GM21360 (cell line): Measurements from ENCODE around the gene OR2T33.
"Not testable (repeated sequence)": the region's sequence is repeated elsewhere in the genome, so short reads cannot be mapped to it uniquely, and the experiment has no call there.

Experiments used
- ATAC-seq: cut with Tn5 transposase; IDR thresholded peaks from one replicate; pipeline ENCODE4 v1.9.1; 2021; ENCODE audit warnings: mild to moderate bottlenecking, moderate library complexity; ENCODE audit not compliant: unreplicated experiment

The OR2T33 gene, protein sequence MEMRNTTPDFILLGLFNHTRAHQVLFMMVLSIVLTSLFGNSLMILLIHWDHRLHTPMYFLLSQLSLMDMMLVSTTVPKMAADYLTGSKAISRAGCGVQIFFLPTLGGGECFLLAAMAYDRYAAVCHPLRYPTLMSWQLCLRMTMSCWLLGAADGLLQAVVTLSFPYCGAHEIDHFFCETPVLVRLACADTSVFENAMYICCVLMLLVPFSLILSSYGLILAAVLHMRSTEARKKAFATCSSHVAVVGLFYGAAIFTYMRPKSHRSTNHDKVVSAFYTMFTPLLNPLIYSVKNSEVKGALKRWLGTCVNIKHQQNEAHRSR

DNA sequence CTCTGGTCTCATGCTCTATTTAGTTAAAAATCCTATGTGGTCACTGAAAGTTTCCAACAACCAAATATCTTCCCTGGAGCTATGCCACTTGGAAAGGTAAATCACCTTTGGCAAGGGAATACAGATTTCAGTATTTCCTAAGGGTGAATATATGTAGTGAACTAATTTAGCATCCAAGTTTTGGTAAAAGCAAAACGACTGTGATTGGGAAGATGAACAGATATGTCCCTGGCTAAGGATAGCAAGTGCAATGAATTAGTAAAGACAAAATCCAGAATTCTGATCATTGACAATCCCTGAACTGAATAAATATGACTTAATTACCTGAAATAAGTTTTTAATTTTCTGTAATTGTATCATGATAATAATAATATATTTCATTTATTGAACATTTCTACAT is at the start of gene OR2T33:
TSS of gene OR2T33 (minus strand) at position 101 of the 400 bp plus-strand sequence. CDS start 4,162 bp downstream, outside the sequence.
- no peak for ATAC-seq

- ATAC-seq: no peak
Measured at GRCh38 chr1:248324468-248324867, 46.7 kb upstream of the OR2T33 start, which contains the start of gene OR2M7. Gene OR2M7, minus strand, starts transcription at chr1:248324568. Its CDS starts 0 bp downstream, at chr1:248324568.

DNA sequence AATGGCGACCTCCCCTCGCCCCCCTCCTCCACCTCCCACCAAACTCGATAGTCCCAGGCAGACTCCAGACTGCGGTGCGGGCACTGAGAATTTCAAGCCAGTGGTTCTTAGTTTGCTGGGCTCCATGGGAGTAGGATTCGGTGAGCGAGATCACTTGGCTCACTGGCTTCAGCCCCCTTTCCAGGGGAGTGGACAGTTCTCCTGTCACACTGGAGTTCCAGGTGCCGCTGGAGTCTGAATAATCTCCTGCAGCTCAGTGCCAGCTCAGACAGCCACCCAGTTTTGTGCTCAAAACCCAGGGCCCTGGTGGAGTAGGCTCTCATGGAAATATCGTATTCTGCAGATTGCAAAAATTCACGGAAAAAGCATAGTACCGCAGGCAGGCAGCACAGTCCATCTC is 39.0 kb upstream of the OR2T33 start:
- ATAC-seq: no peak

DNA sequence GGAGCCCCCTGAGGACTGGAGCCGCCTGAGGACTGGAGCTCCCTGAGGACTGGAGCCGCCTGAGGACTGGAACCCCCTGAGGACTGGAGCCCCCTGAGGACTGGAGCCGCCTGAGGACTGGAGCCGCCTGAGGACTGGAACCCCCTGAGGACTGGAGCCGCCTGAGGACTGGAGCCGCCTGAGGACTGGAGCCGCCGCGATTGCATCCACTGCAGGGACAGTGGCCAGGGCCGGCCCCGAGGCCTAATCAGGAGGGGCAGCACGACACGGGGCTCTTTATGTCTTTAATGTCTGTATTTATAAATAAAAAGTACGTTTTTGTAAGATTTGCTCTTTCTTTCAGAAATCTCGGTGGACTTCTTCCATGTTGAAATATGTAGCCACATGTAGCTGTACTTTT is 29.0 kb upstream of the OR2T33 start:
- ATAC-seq: not testable (repeated sequence)

- ATAC-seq: no peak
Measured at GRCh38 chr1:248306103-248306502, 28.3 kb upstream of the OR2T33 start.

- ATAC-seq: not testable (repeated sequence)
Measured at GRCh38 chr1:248305672-248306071, 27.9 kb upstream of the OR2T33 start.

DNA sequence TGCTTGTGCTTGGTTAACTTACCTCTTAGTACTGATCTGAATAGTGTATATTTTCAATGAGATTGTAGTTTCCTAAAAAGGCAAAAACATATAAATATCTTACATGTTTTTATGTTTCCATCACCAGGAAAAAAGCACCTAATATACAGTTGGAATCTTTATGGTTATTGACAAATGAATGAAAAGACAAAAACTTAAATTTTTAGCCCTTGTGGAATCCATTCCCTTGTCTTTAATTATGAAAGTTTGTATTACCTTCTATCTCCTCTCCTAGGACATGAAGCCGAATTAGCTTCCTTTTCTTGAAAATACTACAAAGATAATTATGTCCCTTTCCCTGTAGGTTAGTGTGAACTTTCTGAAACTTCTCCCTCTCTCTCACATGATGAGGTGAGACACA is 25.5 kb upstream of the OR2T33 start, which contains the start of gene OR2T12:
TSS of gene OR2T12 (minus strand) at position 101 of the 400 bp plus-strand sequence. CDS start 7,846 bp downstream, outside the sequence.
- ATAC-seq: no peak

- ATAC-seq: no peak
Measured at GRCh38 chr1:248288391-248288790, 10.6 kb upstream of the OR2T33 start.

GRCh38 chr1:248273225-248273624 is 4.6 kb downstream of the OR2T33 start:
- not testable (repeated sequence) for ATAC-seq

DNA sequence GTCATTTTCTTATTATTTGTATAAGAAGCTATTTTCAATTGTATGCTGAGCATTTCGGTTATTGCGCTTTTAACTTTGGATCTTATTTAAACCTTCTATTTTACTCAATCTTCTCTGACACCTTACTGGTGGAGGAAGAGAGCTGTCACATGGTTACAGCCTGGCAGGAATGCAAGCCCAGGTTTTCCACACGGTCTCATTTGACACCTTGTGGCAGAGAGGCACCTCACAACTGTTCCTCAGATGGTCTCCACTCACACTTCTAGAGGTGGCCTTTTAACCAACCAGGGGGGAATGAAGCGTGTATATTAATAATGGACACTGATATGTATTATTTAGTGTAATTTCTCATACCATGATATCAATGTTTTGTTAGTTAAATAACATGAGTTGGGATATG is 9.6 kb downstream of the OR2T33 start:
- no peak for ATAC-seq

DNA sequence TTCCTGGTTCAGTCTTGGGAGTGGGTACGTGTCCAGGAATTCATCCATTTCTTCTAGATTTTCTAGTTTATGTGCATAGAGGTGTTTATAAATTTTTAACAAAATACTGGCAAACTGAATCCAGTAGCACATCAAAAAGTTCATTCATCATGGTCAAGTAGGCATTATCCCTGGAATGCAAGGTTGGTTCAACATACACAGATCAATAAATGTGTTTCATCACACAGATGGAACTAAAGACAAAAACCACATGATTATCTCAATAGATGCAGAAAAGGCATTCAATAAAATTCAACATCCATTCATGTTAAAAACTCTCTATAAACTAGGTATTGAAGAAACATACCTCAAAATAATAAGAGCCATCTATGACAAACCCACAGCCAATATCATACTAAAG is 18.5 kb downstream of the OR2T33 start:
- not testable (repeated sequence) for ATAC-seq

DNA sequence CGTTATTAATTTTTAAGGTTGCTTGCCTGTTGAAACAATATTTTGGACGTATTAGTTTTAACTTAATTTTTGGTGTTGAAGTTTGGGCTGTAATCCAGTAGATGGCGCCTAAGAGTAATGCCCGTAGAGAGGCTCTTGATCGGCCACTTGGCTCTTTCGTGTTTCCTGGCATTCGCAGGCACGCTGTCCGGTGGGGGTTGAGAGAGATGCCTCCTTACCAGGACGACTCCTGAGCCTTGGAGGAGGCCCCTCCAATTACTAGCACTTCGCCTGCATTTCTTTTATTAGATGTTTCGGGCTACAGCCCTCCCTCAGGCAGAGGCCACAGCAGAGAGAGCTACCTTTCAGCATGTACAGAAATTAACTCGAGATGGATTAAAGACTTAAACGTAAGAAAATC is 34.6 kb downstream of the OR2T33 start:
- ATAC-seq: peak; percentile 81

- ATAC-seq: no peak
Measured at GRCh38 chr1:248239478-248239877, 38.3 kb downstream of the OR2T33 start.

DNA sequence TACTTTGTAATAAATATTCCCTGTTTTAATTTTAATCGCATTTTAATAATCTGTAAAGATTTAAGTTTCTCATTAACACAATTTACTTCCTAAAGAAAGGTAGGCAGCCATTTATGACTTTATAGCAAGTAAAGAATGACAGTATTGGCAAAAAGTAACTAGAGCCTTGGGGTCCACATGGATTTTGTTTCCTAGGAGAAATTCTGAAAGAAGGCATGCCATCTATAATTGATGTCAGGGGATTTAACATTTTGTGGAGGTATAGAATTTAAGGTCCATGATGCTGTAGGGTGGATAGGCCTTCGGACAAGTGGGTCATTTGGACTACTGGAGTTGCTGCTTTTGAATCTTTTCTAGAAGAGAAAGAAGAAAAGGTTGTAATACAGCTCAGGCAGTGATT is 46.7 kb downstream of the OR2T33 start, which contains the start of gene OR2M4:
TSS of gene OR2M4 (plus strand) at position 301 of the 400 bp plus-strand sequence. CDS start 7,512 bp downstream, outside the sequence.
- no peak for ATAC-seq

DNA sequence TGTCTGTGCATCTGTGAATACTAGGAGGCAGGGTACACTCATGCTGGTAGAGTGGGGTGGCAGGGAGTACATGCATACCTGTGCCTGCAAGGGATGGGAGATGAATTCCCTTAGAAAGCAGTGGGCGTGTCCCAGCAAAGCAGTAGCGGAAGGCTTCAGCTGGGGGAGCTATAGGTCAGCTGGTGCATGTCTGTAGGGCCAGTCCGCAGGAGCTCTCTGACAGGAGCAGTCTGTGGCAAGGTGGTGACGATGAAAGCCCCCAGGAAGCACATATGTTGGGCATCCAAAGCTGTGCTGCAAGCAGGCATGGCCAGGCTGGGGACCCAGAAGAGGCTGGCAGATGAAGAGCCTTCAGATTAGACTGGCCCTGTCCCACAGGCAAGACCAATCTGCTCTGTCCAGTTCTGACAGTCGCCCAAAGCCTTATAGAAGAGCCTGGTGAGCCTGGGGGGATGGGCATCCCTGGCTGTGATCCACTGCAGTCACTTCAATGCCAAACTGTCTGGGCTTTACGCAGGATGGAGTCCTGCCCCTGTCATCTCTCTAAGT is 48.3 kb downstream of the OR2T33 start:
- ATAC-seq: no peak

DNA sequence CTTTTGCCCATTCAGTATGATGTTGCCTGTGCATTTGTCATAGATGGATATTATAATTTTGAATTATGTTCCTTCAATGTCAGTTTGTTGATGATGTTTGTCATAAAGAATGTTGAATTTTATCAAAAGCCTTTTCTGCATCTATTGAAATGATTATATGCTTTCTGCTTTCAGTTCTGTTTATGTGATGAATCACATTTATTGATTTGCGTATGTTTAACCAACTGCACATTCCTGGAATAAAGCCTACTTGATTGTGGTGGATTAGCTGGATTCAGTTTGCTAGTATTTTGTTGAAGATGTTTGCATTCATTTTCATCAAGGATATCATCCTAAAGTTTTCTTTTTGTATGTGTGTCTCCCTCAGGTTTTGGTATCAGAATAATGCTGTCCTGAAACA is 52.2 kb downstream of the OR2T33 start:
- ATAC-seq: no peak
